Adrenal gland (tissue), 5 donors: ENCODE data around the gene TMC1.
"Not testable (repeated sequence)": the region's sequence is repeated elsewhere in the genome, so short reads cannot be mapped to it uniquely, and the experiment has no call there.

Experiments used
- CTCF ChIP-seq, 6 experiments: fragments of 450-650 bp in 4 of 6; fragments of 200-600 bp in 2 of 6; sonication (generic) in 1 of 6; IDR thresholded peaks; 1 replicate in 5 of 6; 2 replicates in 1 of 6; pipeline versions ENCODE4 v1.5.1 to v1.8.0; 2016 to 2021; ENCODE audit warnings: antibody characterized with exemption in 6 of 6, mild to moderate bottlenecking in 2 of 6, moderate library complexity in 1 of 6
- POLR2A ChIP-seq, 2 donors: fragments of 450-650 bp; IDR thresholded peaks; one replicate each; pipeline ENCODE4 v1.6.1; 2017; ENCODE audit warnings: antibody characterized with exemption in 2 of 2, mild to moderate bottlenecking in 2 of 2, moderate library complexity in 1 of 2
- donor health status: DM: no; HTN: no; CAD: no.

- TF ChIP-seq CTCF, POLR2A (IDR thresholded peaks at IDR 0.05): not testable (repeated sequence)
Observed at GRCh38 chr9:72521416-72521815, at the start of gene TMC1.
